Mammary epithelial cell (primary cell): Measurements from ENCODE around the gene FAM72D.
"Not testable (repeated sequence)": the region's sequence is repeated elsewhere in the genome, so short reads cannot be mapped to it uniquely, and the experiment has no call there.

Experiments used
- CTCF ChIP-seq, 2 donors: IDR thresholded peaks in 1 of 2; conservative IDR thresholded peaks in 1 of 2; 2 replicates each; pipeline ENCODE4 v1.5.1; 2011 to 2012; ENCODE audit warnings: inconsistent platforms in 2 of 2, low read length in 2 of 2, mild to moderate bottlenecking in 2 of 2, control low read depth in 1 of 2, low read depth in 1 of 2; ENCODE audit not compliant: insufficient read depth in 1 of 2; ENCODE audit errors: extremely low read depth in 1 of 2
- EZH2 ChIP-seq: IDR thresholded peaks from 2 replicates; pipeline ENCODE4 v1.6.1; 2012; ENCODE audit warnings: low read length, inconsistent platforms, borderline replicate concordance

- TF ChIP-seq CTCF (conservative IDR thresholded peaks at IDR 0.05 in 1 of 2, IDR thresholded peaks at IDR 0.05 in 1 of 2; ENCODE audit: extremely low read depth in 1 of 2, insufficient read depth in 1 of 2, low read depth in 1 of 2, low read length in 2 of 2); EZH2: not testable (repeated sequence)
Measured at GRCh38 chr1:145055217-145055760, 40.5 kb upstream of the FAM72D start.
